Keratinocyte (primary cell): Measurements from ENCODE around the gene ACP6. TPM values are rescaled to one million over a fixed set of nuclear protein-coding genes. Genes with fewer than 3 reads are reported as not detected.

ENCODE experiments used
- DNase-seq: peaks from one replicate; pipeline ENCODE4 v3.0.0-alpha.2; 2011; ENCODE audit warnings: low read depth, missing footprints, low spot score
- FAIRE-seq: peaks from 2 replicates; lab custom pipeline; 2011; peaks lifted over from hg19 to GRCh38; lab: Jason Lieb, UNC
- H2AFZ ChIP-seq: 2 replicates; pipeline ENCODE4 v1.6.0; 2012; ENCODE audit warnings: low read length, control low read depth, inconsistent platforms; ENCODE audit not compliant: control insufficient read depth
- H3K27ac ChIP-seq: 2 replicates; pipeline ENCODE4 v1.5.1; 2011; ENCODE audit warnings: low read length; ENCODE audit not compliant: control insufficient read depth, insufficient read depth
- H3K27me3 ChIP-seq: 3 replicates; pipeline ENCODE4 v1.6.0; 2011; ENCODE audit warnings: low read length; ENCODE audit not compliant: control insufficient read depth, insufficient read depth; ENCODE audit errors: extremely low read depth
- H3K36me3 ChIP-seq, 2 experiments: 2 replicates in 1 of 2; 3 replicates in 1 of 2; pipeline ENCODE4 v1.5.1; 2011; ENCODE audit warnings: low read length in 2 of 2, mild to moderate bottlenecking in 1 of 2; ENCODE audit not compliant: control insufficient read depth in 2 of 2, insufficient read depth in 2 of 2; ENCODE audit errors: extremely low read depth in 1 of 2
- H3K4me1 ChIP-seq: 3 replicates; pipeline ENCODE4 v1.5.1; 2011; ENCODE audit warnings: low read length; ENCODE audit not compliant: control insufficient read depth, insufficient read depth; ENCODE audit errors: extremely low read depth
- H3K4me2 ChIP-seq: 3 replicates; pipeline ENCODE4 v1.6.0; 2011; ENCODE audit warnings: low read depth, low read length; ENCODE audit not compliant: control insufficient read depth, insufficient read depth; ENCODE audit errors: extremely low read depth
- H3K4me3 ChIP-seq, 3 experiments: fragments of 200-600 bp in 1 of 3; sonication (generic) in 1 of 3; 2 replicates in 2 of 3; 3 replicates in 1 of 3; pipeline ENCODE4 v1.5.1; 2011 to 2016; ENCODE audit warnings: low read length in 3 of 3, mild to moderate bottlenecking in 3 of 3, control low read depth in 2 of 3, inconsistent platforms in 1 of 3, low read depth in 1 of 3, mixed read lengths in 1 of 3, mixed run types in 1 of 3, moderate library complexity in 1 of 3; ENCODE audit not compliant: control insufficient read depth in 2 of 3, insufficient read depth in 2 of 3; ENCODE audit errors: extremely low read depth in 1 of 3
- H3K79me2 ChIP-seq: 2 replicates; pipeline ENCODE4 v1.6.0; 2012; ENCODE audit warnings: low read length; ENCODE audit not compliant: control insufficient read depth, insufficient read depth
- H3K9ac ChIP-seq: 3 replicates; pipeline ENCODE4 v1.6.0; 2011; ENCODE audit warnings: low read length; ENCODE audit not compliant: control insufficient read depth, insufficient read depth; ENCODE audit errors: extremely low read depth
- H3K9me1 ChIP-seq: 3 replicates; pipeline ENCODE4 v1.6.0; 2011; ENCODE audit warnings: low read length; ENCODE audit not compliant: control insufficient read depth, insufficient read depth; ENCODE audit errors: extremely low read depth
- H3K9me3 ChIP-seq: 2 replicates; pipeline ENCODE4 v1.5.1; 2012; ENCODE audit warnings: low read depth, low read length; ENCODE audit not compliant: control insufficient read depth
- H4K20me1 ChIP-seq: 3 replicates; pipeline ENCODE4 v1.6.0; 2011; ENCODE audit warnings: low read length; ENCODE audit not compliant: control insufficient read depth, insufficient read depth; ENCODE audit errors: extremely low read depth
- CTCF ChIP-seq, 3 experiments: IDR thresholded peaks in 1 of 3; conservative IDR thresholded peaks in 1 of 3; optimal IDR thresholded peaks in 1 of 3; 2 replicates in 2 of 3; 3 replicates in 1 of 3; pipeline versions ENCODE3 to v1.5.1; 2011; ENCODE audit warnings: low read length in 3 of 3, mild to moderate bottlenecking in 3 of 3, moderate library complexity in 2 of 3, control low read depth in 1 of 3, inconsistent platforms in 1 of 3; ENCODE audit not compliant: insufficient read depth in 2 of 3; ENCODE audit errors: extremely low read depth in 1 of 3
- EZH2 ChIP-seq: IDR thresholded peaks from one replicate; pipeline ENCODE4 v1.6.1; 2012; ENCODE audit warnings: inconsistent platforms, mild to moderate bottlenecking, low read length, moderate library complexity
- dilution Hi-C: fragments of 300-500 bp; cut with MboI; formaldehyde crosslinking; loops from one replicate; pipeline ENCODE4 v1.7.0; 2020; ENCODE audit warnings: low sequenced_read_pairs; ENCODE audit not compliant: extremely low pct_ligation_motif_present
- polyA minus RNA-seq, 3 experiments: library from RNA; depleted of rRNA, polyadenylated mRNA; stranded (reverse); fragments of >200 nt; gene quantifications; 1 replicate in 1 of 3; 2 replicates in 1 of 3; 3 replicates in 1 of 3; pipeline ENCODE4 v1.2.3, GENCODE V29; 2011
- polyA plus RNA-seq, 5 experiments: library from polyadenylated mRNA; depleted of rRNA in 3 of 5; stranded (reverse) in 3 of 5; stranded (forward) in 1 of 5; unstranded in 1 of 5; fragments of >200 nt; gene quantifications; 1 replicate in 1 of 5; 2 replicates in 3 of 5; 3 replicates in 1 of 5; pipeline versions ENCODE4 v1.2.1 to v1.2.3, GENCODE V29; 2011 to 2012; ENCODE audit warnings: missing spikeins in 2 of 5, low read depth in 1 of 5, low replicate concordance in 1 of 5

ACP6 gene
- polyA plus RNA-seq (7.4 to 8.0 TPM (median 8.0 TPM) in 3 replicates), polyA minus RNA-seq (4.1 to 6.6 TPM (median 6.1 TPM) in 3 replicates)
- 3.4 TPM for polyA plus RNA-seq (2011; ENCODE audit: low read depth)
- 3.9 and 6.2 TPM in 2 replicates for polyA plus RNA-seq (2011; cell fraction: cytosol; rRNA removed)
- 17.9 and 19.9 TPM in 2 replicates for polyA plus RNA-seq (2011; cell fraction: nucleus; rRNA removed)
- 7.0 and 8.9 TPM in 2 replicates for polyA plus RNA-seq (2012; ENCODE audit: low replicate concordance)
- polyA minus RNA-seq (2011; cell fraction: cytosol; rRNA and poly(A)+ RNA removed), result 4.4 TPM
- 3.5 and 7.8 TPM in 2 replicates for polyA minus RNA-seq (2011; cell fraction: nucleus; rRNA and poly(A)+ RNA removed)

GRCh38 chr1:147670319-147671001 is at the start of gene ACP6:
ACP6 (minus strand) TSS chr1:147670524; CDS start chr1:147670048, 476 bp downstream.
- no peaks in the 10 kb centered on the region for H3K27me3 ChIP-seq
- H3K27ac ChIP-seq, result peak within 1 kb of the TSS; percentile 54
- H4K20me1 ChIP-seq, result no peaks in the 10 kb centered on the region
- peak within 1 kb of the TSS; percentile 76 for H3K9ac ChIP-seq
- TF ChIP-seq CTCF (optimal IDR thresholded peaks at IDR 0.05 in 1 of 3, IDR thresholded peaks at IDR 0.05 in 1 of 3, conservative IDR thresholded peaks at IDR 0.05 in 1 of 3; ENCODE audit: extremely low read depth in 1 of 3, insufficient read depth in 2 of 3, low read length in 3 of 3) (peak in 1 of 3 experiments; percentile 5), EZH2 (no peak)
- H3K9me1 ChIP-seq, result no peaks in the 10 kb centered on the region
- H2AFZ ChIP-seq, result peak within 1 kb of the TSS; percentile 97
- H3K4me1 ChIP-seq, result peaks cover 13% of the 10 kb centered on the region
- H3K79me2 ChIP-seq, result peaks cover 1% of the 10 kb centered on the region
- H3K4me3 ChIP-seq, result peak within 1 kb of the TSS; percentile 69 to 87 (median 80)
- peak; percentile 66 for FAIRE-seq
- no peaks in the 10 kb centered on the region for H3K36me3 ChIP-seq
- peak within 1 kb of the TSS; percentile 87 for H3K4me2 ChIP-seq
- DNase-seq, result peak; percentile 58
- dilution Hi-C loops, result no loop called here
- H3K9me3 ChIP-seq, result no peaks in the 10 kb centered on the region

- Histone ChIP-seq H3K27ac (no peak overlapping the region), H3K4me1 (peaks cover 24% of the 10 kb centered on the region), H3K4me3 (no peak overlapping the region), H3K4me2 (no peak overlapping the region), H3K9me1 (no peaks in the 10 kb centered on the region), H4K20me1 (no peaks in the 10 kb centered on the region), H3K36me3 (no peaks in the 10 kb centered on the region), H2AFZ (no peak overlapping the region), H3K79me2 (no peaks in the 10 kb centered on the region), H3K9ac (no peak overlapping the region), H3K9me3 (no peaks in the 10 kb centered on the region), H3K27me3 (no peaks in the 10 kb centered on the region)
- dilution Hi-C loops, result no loop called here
- DNase-seq (no peak), FAIRE-seq (no peak)
- TF ChIP-seq CTCF (optimal IDR thresholded peaks at IDR 0.05 in 1 of 3, IDR thresholded peaks at IDR 0.05 in 1 of 3, conservative IDR thresholded peaks at IDR 0.05 in 1 of 3; ENCODE audit: extremely low read depth in 1 of 3, insufficient read depth in 2 of 3, low read length in 3 of 3) (no peak), EZH2 (no peak)
Measured at GRCh38 chr1:147719711-147720225, 49.4 kb upstream of the ACP6 start.
